NCI-H345 treated with DMSO at 0.1 percent for 48 hours (cell line): ENCODE measurements around the gene SLC25A25.
"Not testable (repeated sequence)": the region's sequence is repeated elsewhere in the genome, so short reads cannot be mapped to it uniquely, and the experiment has no call there.

Experiments
- DNase-seq: peaks from one replicate; lab custom pipeline; 2025; ENCODE audit not compliant: unreplicated experiment; lab: John Stamatoyannopoulos, UW

The SLC25A25 gene

GRCh38 chr9:128051932-128052709 is 15.9 kb upstream of the SLC25A25 start:
- DNase-seq = no peak

DNA sequence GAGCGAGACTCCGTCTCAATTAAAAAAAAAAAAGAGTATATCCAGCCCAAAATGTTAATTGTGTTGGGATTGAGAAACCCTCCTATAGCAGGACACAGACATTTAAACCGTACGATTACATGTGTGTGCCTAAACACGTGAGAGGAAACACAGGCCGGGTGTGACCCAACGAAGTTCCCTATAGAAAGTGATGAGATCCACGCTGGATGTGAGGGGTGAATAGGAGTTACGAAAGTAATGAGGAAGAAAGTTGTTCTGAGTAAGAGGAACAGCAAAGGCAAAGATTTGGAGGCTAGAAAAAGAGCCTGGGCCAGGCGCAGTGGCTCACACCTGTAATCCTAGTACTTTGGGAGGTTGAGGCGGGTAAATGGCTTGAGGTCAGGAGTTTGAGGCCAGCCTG is 14.5 kb upstream of the SLC25A25 start:
- DNase-seq = no peak

- no peak for DNase-seq
Observed at GRCh38 chr9:128054087-128054486, 13.9 kb upstream of the SLC25A25 start.

DNA sequence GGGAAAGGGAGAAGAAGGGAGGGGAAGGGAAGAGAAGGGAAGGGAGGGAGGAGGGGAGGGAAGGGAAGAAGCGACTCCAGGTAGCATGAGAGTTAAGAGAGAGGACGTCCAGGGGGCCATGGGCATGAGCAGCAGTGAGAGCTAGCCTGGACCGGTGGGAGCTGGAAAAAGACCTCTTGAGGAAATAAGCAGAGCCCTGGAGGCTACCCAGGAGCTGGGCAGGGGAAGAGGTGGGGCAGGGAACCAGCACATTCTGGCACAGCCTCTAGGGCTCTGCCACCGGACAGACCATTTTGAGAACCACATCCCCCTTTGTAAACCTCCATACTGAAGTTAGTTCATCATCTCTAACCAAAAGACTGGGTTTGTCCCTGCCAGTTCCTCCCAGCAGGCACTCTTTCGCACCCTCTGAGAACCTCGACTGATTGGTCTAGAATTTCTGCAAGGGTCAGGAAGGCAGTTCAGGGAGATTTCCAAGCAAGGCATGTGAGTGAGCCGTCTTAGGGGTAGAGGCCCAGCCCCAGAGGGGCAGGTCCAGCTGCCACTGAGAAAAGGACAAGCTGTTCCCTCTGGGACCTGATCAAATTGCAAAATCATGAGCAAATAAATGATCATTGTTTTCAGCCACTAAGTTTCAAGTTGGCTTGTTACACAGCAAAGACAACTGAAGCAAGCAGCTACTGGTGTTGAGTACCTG is 12.5 kb upstream of the SLC25A25 start:
- DNase-seq = no peak

- DNase-seq = no peak
Observed at GRCh38 chr9:128056086-128056485, 11.9 kb upstream of the SLC25A25 start.

GRCh38 chr9:128056887-128057723 is 10.9 kb upstream of the SLC25A25 start:
- DNase-seq = peak; percentile 18

DNA sequence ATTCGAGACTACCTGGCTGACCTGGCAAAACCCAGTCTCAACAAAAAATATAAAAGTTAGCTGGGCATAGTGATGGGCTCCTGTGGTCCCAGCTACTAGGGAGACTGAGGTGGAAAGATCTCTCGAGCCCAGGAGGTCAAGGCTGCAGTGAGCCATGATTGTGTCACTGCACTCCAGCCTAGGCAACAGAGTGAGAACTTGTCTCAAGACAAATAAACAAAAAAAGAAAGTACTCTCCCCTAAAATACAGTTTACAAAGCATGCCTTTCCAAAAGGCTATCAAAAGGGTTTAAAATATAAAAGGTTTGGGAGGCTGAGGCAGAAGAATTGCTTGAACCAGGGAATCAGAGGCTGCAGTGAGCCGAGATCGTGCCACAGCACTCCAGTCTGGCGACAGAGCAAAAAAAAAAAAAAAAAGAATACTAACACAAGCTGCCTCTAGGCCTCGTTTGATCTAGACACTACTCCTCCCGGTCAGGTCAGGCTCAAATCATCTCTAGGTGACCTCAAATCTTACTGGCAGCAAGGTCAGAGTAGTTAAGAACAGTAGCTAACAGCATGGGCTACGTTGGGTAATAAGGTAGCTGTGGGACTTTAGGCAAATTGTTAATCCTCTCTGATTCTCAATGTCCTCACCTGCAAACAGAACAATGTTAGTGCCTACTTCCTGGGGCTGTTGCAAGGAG is 10.2 kb upstream of the SLC25A25 start:
- DNase-seq = no peak

DNA sequence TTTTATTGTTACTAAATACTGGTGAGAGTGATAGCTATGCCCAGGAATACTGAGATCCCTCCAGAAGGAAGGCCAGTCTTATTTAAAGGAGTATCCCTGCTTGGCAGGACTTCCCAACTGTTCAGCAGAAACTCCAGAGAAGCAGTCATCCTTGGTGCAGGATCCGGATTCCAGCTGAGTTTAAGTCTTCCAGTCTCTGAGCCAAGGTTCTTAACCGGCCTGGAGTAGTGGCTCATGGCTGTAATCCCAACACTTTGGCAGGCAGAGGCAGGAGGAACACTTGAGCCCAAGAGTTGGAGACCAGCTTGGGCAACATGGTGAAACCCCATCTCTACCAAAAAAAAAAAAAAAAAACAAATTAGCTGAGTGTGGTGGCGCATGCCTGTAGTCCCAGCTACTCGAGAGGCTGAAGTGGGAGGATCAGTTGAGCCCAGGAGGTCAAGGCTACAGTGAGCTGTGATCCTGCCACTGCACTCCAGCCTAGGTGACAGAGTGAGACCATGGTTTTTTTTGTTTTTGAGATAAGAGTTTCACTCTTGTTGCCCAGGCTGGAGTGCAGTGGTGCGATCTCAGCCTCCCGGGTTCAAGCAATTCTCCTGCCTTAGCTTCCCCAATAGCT is 8.6 kb upstream of the SLC25A25 start:
- DNase-seq = no peak

DNA sequence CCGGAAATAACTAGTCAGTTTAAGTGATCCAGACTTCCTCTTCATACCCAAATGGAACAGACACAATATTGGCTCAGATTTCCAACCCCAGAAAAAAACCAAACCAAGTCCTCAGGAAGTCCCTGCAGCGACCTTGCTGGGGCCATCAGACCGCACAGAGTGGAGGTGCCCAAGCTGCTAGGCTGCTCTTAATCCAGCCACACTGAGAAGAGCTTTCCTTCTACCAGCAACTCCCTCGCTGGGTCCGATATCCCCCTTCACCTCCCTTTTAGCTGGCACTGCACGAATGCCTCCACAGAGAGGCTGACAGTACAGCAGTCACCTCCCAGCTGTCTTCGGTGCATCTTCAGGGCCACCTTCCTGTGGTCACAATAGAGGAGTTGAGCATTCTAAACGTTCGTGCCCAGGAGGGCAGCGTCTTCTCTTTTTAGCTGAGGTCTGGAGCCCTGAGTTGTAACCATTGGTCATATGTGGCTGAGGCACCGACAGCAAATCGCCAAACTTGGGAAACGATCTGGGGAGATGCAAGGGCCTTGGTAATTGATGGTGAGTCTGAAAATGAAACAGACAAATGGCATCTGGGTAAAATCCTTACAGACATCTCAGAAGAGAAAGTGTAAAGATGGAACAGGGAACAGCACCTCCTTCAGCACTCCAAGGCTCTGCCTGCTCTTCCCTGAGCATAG is 6.6 kb upstream of the SLC25A25 start:
- no peak for DNase-seq

- DNase-seq = no peak
Observed at GRCh38 chr9:128062279-128062678, 5.8 kb upstream of the SLC25A25 start.

DNA sequence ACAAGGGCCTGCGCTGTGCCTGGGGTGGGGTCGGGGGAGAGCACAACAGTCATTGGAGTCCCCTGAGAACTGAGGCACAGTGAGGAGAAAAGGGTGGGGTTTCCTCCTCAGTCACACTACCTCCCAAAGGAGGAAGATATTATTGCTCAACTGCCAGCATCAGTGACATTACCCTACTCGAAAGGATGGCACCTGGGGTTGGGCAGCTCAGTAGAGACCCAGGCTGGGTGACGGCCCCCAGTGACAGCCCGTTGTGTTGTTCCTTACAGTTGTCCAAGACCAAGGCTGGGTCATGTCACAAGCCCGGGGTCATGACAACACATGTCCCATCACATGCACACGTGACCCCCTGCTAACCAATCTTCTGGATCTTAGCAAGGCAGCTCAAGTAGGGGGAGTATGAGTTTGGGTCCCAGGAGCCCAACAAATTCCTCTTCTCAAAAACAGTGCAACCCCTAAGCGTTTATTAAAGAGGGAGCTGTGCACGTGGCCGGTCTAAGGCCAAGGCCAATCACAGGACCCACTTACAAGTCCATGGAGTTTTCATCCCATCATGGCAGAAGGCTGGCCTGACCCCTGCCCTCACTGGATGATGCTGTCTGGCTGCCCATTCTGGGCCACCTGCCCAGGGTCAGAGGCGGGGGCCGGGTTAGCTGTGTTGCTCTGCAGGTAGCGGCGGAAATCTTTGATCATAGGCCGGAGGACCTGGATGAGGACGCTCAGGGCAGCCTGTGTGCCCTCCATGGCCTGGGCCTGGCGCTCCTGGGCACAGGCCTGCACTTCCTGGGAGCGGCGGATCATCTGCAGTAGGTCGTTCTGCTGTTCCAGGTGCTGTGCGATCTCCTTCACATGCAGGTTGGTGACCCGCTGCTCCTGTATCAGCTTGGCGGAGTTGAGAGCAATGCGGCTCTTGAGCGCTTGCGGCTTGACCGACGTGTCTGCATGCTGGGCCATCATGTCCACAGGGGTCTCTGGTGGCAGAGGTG is 4.9 kb upstream of the SLC25A25 start:
- DNase-seq = no peak

DNA sequence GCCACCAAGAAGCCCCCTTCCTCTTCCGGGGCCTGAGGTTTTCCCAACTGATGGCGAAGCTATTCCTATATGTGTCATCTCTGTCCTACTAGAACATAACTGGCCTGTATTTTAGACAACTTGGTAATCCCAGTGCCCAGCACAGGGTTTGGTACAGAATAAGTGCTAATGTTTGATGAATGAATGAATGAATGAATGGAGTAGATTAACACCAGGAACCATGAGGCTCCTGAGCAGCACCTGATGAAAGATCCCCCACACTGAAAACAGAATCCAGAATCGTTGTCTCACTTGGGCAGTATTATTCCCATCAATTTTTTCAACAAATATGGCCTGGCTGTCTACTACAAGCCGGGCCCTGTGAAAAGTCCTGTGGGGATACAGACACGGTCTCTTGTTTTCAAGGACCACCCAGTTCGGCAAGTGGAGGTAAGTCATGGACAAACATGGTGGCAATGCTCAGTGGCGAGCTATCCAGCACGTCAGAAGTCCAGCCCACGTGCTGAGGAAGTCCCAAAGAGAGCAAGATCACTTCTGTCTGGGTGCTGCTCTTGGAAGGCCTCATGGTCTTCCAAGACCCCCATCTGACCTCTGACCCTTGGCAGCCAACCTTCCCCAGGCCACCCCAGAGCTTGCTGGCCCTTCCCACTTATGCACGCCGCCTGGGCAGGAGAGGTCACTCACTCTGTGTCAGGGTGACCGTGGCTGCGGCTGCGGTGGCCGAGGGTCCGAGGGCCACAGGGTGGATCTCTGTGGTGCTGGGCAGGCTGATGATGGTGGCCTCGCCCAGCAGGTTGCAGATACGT is 1.9 kb upstream of the SLC25A25 start:
- no peak for DNase-seq

DNA sequence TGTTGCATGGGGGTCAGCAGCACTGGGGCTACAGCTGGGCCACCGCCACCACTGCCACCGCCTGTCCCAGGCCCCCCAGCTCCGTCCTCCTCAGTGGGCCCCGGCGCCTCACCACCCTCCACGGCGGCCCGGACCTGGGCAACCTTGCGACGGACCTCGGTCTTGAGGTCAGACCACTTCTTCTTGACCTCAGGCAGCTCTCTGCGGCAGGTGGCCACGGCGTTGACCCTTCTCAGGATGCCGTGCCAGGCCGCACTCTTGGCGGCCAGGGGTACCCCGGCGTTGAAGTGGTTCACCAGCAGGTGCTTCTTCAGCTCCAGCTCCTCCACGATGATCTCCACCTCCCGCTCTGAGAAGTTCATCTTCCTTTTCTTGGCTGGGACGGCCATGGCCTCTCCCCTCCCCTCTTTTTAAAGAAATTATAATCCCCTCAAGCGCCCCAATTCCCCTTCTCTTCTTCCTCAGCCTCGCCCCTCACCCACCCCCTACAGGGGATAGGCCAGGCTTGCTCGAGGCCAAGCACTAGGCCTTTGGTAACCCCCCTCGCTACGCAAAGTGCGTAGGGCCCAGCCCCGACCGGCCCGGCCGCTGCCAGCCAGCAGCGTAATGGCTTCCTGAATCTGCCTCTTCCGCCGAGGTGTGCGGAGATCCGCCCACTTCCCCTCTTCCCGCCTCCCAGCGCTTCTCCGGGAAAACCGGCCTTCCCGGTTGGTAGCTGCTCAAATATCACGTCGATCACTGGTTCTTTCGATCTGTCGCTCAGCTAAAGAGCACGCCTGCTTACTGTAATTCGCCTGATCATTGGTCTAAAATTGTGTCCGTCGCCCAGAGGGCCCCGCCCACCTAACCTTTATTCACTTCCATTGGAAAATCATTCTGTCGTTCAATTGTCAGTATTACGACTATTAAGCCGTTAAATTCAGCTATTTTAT is 1.1 kb upstream of the SLC25A25 start, which contains the start of gene NAIF1:
Gene NAIF1, minus strand, starts transcription at position 608 of the 932 bp plus-strand sequence. Its CDS starts 219 bp downstream, at position 389.
- DNase-seq = peak; percentile 98

DNA sequence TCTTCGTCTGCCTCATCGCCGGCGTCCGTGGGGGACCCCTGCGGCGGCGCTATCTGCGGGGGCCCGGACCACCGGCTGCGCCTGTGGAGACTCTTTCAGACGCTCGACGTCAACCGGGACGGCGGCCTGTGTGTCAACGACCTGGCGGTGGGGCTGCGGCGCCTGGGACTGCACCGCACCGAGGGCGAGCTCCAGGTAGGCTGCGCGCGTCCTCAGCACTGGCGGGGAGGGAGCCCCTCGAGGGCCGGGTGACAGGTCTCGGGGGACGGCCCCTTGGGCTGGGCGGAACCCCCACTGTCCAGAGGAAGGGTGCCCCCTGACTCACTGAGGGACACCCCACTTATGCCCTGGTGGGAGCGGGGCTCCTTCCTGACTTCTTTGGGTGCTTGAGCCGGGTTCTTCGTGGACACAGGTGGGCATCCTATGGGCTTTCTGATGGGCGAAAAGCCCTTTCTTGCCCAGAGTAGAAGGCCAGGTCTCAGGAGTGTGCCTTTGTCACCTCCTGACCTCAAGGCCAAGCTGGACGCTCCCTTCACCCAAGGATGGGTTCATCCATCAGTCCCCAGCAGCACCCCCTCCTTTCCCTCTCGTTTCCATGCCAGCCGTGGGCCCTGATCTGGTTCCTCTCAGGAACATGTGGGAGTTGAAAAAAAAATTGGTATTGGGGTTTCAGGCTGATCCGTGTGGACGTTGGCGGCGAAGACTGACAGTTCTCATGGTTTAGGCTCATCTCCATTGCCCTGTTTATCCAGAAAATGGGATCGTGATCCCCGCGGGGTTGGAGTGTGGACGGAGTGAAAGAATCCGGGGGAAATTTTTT is 564 bp downstream of the SLC25A25 start:
- no peak for DNase-seq

- no peak for DNase-seq
Observed at GRCh38 chr9:128070874-128071273, 2.8 kb downstream of the SLC25A25 start.

DNA sequence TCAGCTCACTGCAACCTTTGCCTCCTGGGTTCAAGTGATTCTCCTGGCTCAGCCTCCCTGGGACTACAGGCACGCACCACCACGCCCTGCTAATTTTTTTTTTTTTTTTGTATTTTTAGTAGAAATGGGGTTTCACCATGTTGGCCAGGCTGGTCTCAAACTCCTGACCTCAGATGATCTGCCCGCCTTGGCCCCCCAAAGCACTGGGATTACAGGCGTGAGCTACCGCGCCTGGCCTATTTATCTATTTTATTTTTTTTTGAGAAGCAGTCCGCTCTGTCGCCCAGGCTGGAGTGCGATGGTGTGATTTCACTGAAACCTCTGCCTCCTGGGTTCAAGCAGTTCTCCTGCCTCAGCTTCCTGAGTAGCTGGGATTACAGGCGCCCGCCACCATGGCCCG is 3.4 kb downstream of the SLC25A25 start:
- DNase-seq = not testable (repeated sequence)
